SU-DHL-6 (cell line): ENCODE results near the gene PDLIM5.

Experiments
- CTCF ChIP-seq: fragments of 200-600 bp; sonication (generic); IDR thresholded peaks from one replicate; pipeline ENCODE4 v1.5.1; 2017; ENCODE audit warnings: antibody characterized with exemption, mild to moderate bottlenecking, low read length, moderate library complexity; ENCODE audit not compliant: insufficient read depth, poor library complexity, severe bottlenecking
- EZH2phosphoT487 ChIP-seq: fragments of 200-600 bp; sonication (generic), shearing (Covaris generic); conservative IDR thresholded peaks from 2 replicates; pipeline ENCODE4 v1.6.1; 2018; ENCODE audit warnings: mild to moderate bottlenecking, antibody characterized with exemption, low read length, moderate library complexity, mixed read lengths

GRCh38 chr4:94544811-94545210 is 93.1 kb downstream of the PDLIM5 start:
- TF ChIP-seq CTCF, result no peak
- TF ChIP-seq EZH2phosphoT487, result no peak
